ENCODE results near the gene CUL3. TPM values are rescaled to one million over a fixed set of nuclear protein-coding genes. Genes with fewer than 3 reads are reported as not detected.
"Not testable (repeated sequence)": the region's sequence is repeated elsewhere in the genome, so short reads cannot be mapped to it uniquely, and the experiment has no call there.

CUL3 gene
- total RNA-seq, 1 donor from 2014 or later = 104 TPM

GRCh38 chr2:224591220-224591619, 6.1 kb upstream of the CUL3 start:
- H3K36me3 Mint-ChIP-seq (ENCODE audit: insufficient read depth) = no peaks in the 10 kb centered on the region
- H3K4me3 Mint-ChIP-seq (ENCODE audit: low read depth) = no peak overlapping the region
- no peak for DNase-seq (ENCODE audit: low spot score, unreplicated experiment)
- H3K27me3 Mint-ChIP-seq = no peaks in the 10 kb centered on the region
- no peak for TF ChIP-seq CTCF (IDR thresholded peaks at IDR 0.05; ENCODE audit: unreplicated experiment)
- peaks cover 3% of the 10 kb centered on the region for H3K9me3 Mint-ChIP-seq (ENCODE audit: low read depth)
- peaks cover 2% of the 10 kb centered on the region for H3K4me1 Mint-ChIP-seq (ENCODE audit: low read depth)
- H3K27ac Mint-ChIP-seq = no peak overlapping the region

- Mint-ChIP-seq H3K4me3 (ENCODE audit: low read depth) (peak overlapping the region; percentile 96), H3K27me3 (no peaks in the 10 kb centered on the region), H3K4me1 (ENCODE audit: low read depth) (peaks cover 21% of the 10 kb centered on the region), H3K9me3 (ENCODE audit: low read depth) (no peaks in the 10 kb centered on the region), H3K36me3 (ENCODE audit: insufficient read depth) (peaks cover 3% of the 10 kb centered on the region), H3K27ac (peak overlapping the region; percentile 75)
- DNase-seq (ENCODE audit: low spot score, unreplicated experiment) = no peak
- no peak for TF ChIP-seq CTCF (IDR thresholded peaks at IDR 0.05; ENCODE audit: unreplicated experiment)
Observed at GRCh38 chr2:224586127-224586695, 1.0 kb upstream of the CUL3 start.

GRCh38 chr2:224584785-224585210, 365 bp downstream of the CUL3 start:
- no peak for TF ChIP-seq CTCF (IDR thresholded peaks at IDR 0.05; ENCODE audit: unreplicated experiment)
- peaks cover 3% of the 10 kb centered on the region for H3K36me3 Mint-ChIP-seq (ENCODE audit: insufficient read depth)
- H3K4me1 Mint-ChIP-seq (ENCODE audit: low read depth) = peaks cover 21% of the 10 kb centered on the region
- DNase-seq (ENCODE audit: low spot score, unreplicated experiment) = peak; percentile 34
- no peaks in the 10 kb centered on the region for H3K27me3 Mint-ChIP-seq
- peak overlapping the region; percentile 76 for H3K4me3 Mint-ChIP-seq (ENCODE audit: low read depth)
- no peaks in the 10 kb centered on the region for H3K9me3 Mint-ChIP-seq (ENCODE audit: low read depth)
- peak overlapping the region; percentile 94 for H3K27ac Mint-ChIP-seq

- Mint-ChIP-seq H3K9me3 (ENCODE audit: low read depth) (no peaks in the 10 kb centered on the region), H3K4me3 (ENCODE audit: low read depth) (peak overlapping the region; percentile 99), H3K27ac (peak overlapping the region; percentile 99), H3K36me3 (ENCODE audit: insufficient read depth) (peaks cover 3% of the 10 kb centered on the region), H3K4me1 (ENCODE audit: low read depth) (peaks cover 23% of the 10 kb centered on the region), H3K27me3 (no peaks in the 10 kb centered on the region)
- no peak for TF ChIP-seq CTCF (IDR thresholded peaks at IDR 0.05; ENCODE audit: unreplicated experiment)
- no peak for DNase-seq (ENCODE audit: low spot score, unreplicated experiment)
Observed at GRCh38 chr2:224584111-224584784, 915 bp downstream of the CUL3 start.

GRCh38 chr2:224583033-224583432, 2.1 kb downstream of the CUL3 start:
- H3K9me3 Mint-ChIP-seq (ENCODE audit: low read depth); DNase-seq (ENCODE audit: low spot score, unreplicated experiment); H3K27me3 Mint-ChIP-seq; H3K36me3 Mint-ChIP-seq (ENCODE audit: insufficient read depth): not testable (repeated sequence)
- H3K4me1 Mint-ChIP-seq (ENCODE audit: low read depth) = peaks cover 24% of the 10 kb centered on the region
- peak overlapping the region; percentile 99 for H3K4me3 Mint-ChIP-seq (ENCODE audit: low read depth)
- H3K27ac Mint-ChIP-seq = peak overlapping the region; percentile 7

- Mint-ChIP-seq H3K4me3 (ENCODE audit: low read depth) (no peak overlapping the region), H3K27ac (no peak overlapping the region), H3K9me3 (ENCODE audit: low read depth) (no peaks in the 10 kb centered on the region), H3K27me3 (no peaks in the 10 kb centered on the region), H3K4me1 (ENCODE audit: low read depth) (peaks cover 32% of the 10 kb centered on the region), H3K36me3 (ENCODE audit: insufficient read depth) (peaks cover 3% of the 10 kb centered on the region)
- DNase-seq (ENCODE audit: low spot score, unreplicated experiment) = no peak
- no peak for TF ChIP-seq CTCF (IDR thresholded peaks at IDR 0.05; ENCODE audit: unreplicated experiment)
Observed at GRCh38 chr2:224580248-224580647, 4.9 kb downstream of the CUL3 start.
